ENCODE results near the gene RAB36. TPM values are rescaled to one million over a fixed set of nuclear protein-coding genes. Genes with fewer than 3 reads are reported as not detected.

Gene RAB36
- total RNA-seq, 1 experiment from 2014 or later = 1.4 TPM

DNA sequence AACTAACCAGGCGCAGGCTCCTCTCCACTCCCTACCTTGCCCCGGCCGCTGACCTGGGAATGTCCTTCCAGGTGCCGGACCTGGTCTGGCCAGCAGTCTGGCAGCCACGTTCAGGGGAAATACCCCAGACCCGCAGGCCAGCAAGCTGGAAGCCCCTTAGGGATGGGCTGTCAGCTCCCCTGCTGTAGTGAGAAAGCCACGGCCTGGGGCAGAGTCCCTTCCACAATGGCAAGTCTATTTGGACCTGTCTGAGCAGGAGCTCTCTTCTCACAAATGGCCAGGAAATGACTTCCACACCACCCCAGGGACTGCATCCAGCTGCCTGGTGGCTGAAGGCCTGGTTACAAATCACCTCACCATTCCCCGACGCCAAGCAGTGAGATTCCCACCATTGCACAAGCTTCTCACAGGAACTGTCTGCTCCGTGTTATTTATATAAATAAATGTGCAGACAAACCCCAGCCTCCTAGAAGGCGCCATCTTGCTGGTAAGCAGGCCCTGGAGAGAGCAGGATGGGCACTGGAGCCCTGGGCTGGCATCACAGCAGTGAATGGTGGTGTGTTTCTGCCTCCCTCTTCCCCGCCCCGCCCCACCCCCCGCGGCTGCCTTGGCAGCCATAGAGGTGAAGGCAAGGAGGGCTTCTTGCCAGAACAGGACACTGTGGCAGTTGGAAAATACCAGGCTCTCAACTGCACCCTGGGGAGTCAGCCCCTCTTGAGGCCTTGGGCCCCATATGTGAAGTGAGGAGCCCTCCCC is 27.2 kb upstream of the RAB36 start:
- WGBS (ENCODE audit: extremely low coverage, insufficient read length, low lambda C conversion rate) = no CpG with 5 or more reads among the region's 15 CpGs
- no peaks in the 10 kb centered on the region for H3K9me3 Mint-ChIP-seq
- peaks cover 58% of the 10 kb centered on the region for H3K27me3 Mint-ChIP-seq (ENCODE audit: low read depth)

More for the DNA sequence above, 27.2 kb upstream of the RAB36 start:
- Histone ChIP-seq H3K4me2 (ENCODE audit: insufficient read depth, insufficient read length, low read length) (no peak overlapping the region), H3K79me1 (ENCODE audit: insufficient read depth, low read depth, low read length, poor library complexity, severe bottlenecking) (no peaks in the 10 kb centered on the region), H3K23ac (ENCODE audit: insufficient read length, low read depth, low read length) (no peak overlapping the region), H4K8ac (replicated peaks; ENCODE audit: insufficient read length, low read depth, low read length) (no peak overlapping the region), H2AK5ac (ENCODE audit: insufficient read length, low read length) (no peak overlapping the region), H3K4me1 (ENCODE audit: insufficient read depth, low read length) (no peaks in the 10 kb centered on the region), H2BK120ac (ENCODE audit: low read depth, low read length, poor library complexity, severe bottlenecking) (no peak overlapping the region), H4K91ac (ENCODE audit: insufficient read length, low read depth, low read length) (no peak overlapping the region), H3K23me2 (ENCODE audit: insufficient read length, low read depth, low read length, poor library complexity, severe bottlenecking) (no peaks in the 10 kb centered on the region), H3K4ac (ENCODE audit: low read depth, low read length) (no peak overlapping the region), H4K5ac (ENCODE audit: insufficient read length, low read depth, low read length) (no peak overlapping the region), H2BK20ac (ENCODE audit: low read depth, low read length, poor library complexity, severe bottlenecking) (no peak overlapping the region), H2AFZ (ENCODE audit: low read length) (no peak overlapping the region), H3K9ac (ENCODE audit: extremely low read depth, insufficient read length, low read length) (no peak overlapping the region), H3K27me3 (ENCODE audit: insufficient read depth, low read length) (no peaks in the 10 kb centered on the region; the same call in 1 of the 2 replicates), H3K79me2 (ENCODE audit: insufficient read depth, low read length) (no peaks in the 10 kb centered on the region), H3K56ac (ENCODE audit: insufficient read length, low read depth, low read length) (no peak overlapping the region), H3T11ph (ENCODE audit: low read length) (no peak overlapping the region), H3K27ac (ENCODE audit: insufficient read length, low read depth, low read length) (no peak overlapping the region), H3K18ac (ENCODE audit: insufficient read length, low read depth, low read length) (no peak overlapping the region), H3K9me3 (ENCODE audit: control insufficient read depth, low read depth, low read length) (no peaks in the 10 kb centered on the region), H2BK12ac (ENCODE audit: insufficient read length, low read depth, low read length) (no peak overlapping the region), H2BK5ac (ENCODE audit: insufficient read length, low read length) (no peak overlapping the region), H3K14ac (ENCODE audit: insufficient read depth, low read length) (no peak overlapping the region; the same call in 1 of the 2 replicates), H4K20me1 (ENCODE audit: control insufficient read depth, insufficient read depth, insufficient read length) (no peaks in the 10 kb centered on the region), H2BK15ac (ENCODE audit: low read depth, low read length) (no peak overlapping the region)
- Mint-ChIP-seq H3K4me1 (peaks cover 10 to 17% of the 10 kb centered on the region in 2 experiments; a peak in 3 of 4 replicates), H3K4me3 (no peak overlapping the region), H3K36me3 (ENCODE audit: insufficient read depth in 1 of 3, low read depth in 3 of 3) (peaks cover 0 to under 1% (median 0%) of the 10 kb centered on the region in 3 experiments; a peak in 2 of 7 replicates), H3K27ac (no peak overlapping the region)
- no peak for DNase-seq
- no peak for TF ChIP-seq CTCF (conservative IDR thresholded peaks at IDR 0.05)
